ENCODE results near the gene SCIN.

DNA sequence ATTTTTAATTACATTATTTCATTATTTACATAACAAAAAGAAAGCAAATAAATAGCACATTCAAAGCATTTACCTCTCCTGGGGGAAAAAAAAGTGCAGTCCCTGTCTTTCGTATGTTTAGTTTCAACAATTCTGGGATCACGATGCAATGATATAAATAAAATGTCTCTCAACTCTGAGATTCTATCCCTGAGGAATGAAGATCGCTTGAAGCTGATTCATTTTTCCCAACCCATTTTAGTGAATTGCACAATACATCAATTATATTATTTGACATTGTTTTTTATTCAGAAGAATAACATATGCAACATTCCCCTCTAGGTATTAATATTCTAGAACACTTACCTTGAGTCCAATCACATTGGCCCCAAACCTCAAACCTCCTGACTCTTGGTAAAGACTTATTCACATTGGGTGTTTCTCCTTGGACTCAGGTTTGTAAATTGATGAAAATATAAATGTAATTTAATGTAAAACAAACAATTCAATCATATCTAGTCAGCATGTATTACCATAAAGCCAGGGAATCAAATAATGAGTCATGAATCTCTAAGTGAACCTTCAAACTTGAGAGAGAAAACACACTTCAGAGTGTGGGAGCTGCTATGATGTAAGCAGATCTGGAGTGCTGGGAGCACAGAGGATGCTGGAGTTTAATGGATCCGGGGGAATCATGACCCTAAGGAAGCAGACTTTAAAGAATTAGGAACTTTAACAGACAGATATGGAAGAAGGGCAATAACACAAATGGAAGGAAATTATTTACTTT is 5.3 kb upstream of the SCIN start:
- no peak for TF ChIP-seq POLR2A (IDR thresholded peaks at IDR 0.05)
- TF ChIP-seq, protein P1, sequence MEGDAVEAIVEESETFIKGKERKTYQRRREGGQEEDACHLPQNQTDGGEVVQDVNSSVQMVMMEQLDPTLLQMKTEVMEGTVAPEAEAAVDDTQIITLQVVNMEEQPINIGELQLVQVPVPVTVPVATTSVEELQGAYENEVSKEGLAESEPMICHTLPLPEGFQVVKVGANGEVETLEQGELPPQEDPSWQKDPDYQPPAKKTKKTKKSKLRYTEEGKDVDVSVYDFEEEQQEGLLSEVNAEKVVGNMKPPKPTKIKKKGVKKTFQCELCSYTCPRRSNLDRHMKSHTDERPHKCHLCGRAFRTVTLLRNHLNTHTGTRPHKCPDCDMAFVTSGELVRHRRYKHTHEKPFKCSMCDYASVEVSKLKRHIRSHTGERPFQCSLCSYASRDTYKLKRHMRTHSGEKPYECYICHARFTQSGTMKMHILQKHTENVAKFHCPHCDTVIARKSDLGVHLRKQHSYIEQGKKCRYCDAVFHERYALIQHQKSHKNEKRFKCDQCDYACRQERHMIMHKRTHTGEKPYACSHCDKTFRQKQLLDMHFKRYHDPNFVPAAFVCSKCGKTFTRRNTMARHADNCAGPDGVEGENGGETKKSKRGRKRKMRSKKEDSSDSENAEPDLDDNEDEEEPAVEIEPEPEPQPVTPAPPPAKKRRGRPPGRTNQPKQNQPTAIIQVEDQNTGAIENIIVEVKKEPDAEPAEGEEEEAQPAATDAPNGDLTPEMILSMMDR (IDR thresholded peaks at IDR 0.05): no peak
